Measurements from ENCODE around the gene RPS21. TPM values are rescaled to one million over a fixed set of nuclear protein-coding genes. Genes with fewer than 3 reads are reported as not detected.

The RPS21 gene
- total and polyA plus RNA-seq, 2 of the 13 experiments (the other 11 are each of a cell fraction or from before 2014, with no cell fraction given) = 2,647 to 11,063 TPM

GRCh38 chr20:62370807-62371587, 15.9 kb upstream of the RPS21 start (continued):
- 0 out of 2 replicates have a peak, but pooled peaks have one; percentile 43 for TF ChIP-seq E2F2 (CRISPR knock-in tag; IDR thresholded peaks at IDR 0.05; ENCODE audit: borderline replicate concordance)
- no peak for TF ChIP-seq PRDM15 (CRISPR knock-in tag; IDR thresholded peaks at IDR 0.05)
- TF ChIP-seq ZSCAN25 (CRISPR knock-in tag; IDR thresholded peaks at IDR 0.05) = no peak; the same call in 1 of the 2 replicates
- no peak for TF ChIP-seq TCF12 (IDR thresholded peaks at IDR 0.05)
- 0 out of 2 replicates have a peak, but pooled peaks have one; percentile 25 for TF ChIP-seq TCF12 (CRISPR knock-in tag; IDR thresholded peaks at IDR 0.05)
- no peak for TF ChIP-seq CENPX (CRISPR knock-in tag; IDR thresholded peaks at IDR 0.05)
- TF ChIP-seq ZNF580 (CRISPR knock-in tag; IDR thresholded peaks at IDR 0.05; ENCODE audit: borderline replicate concordance, low read depth) = peak; percentile 84; the same call in 1 of the 2 replicates
- no peak; the same call in none of the 2 replicates for TF ChIP-seq ZNF547 (CRISPR knock-in tag; IDR thresholded peaks at IDR 0.05)
- TF ChIP-seq POGZ (CRISPR knock-in tag; IDR thresholded peaks at IDR 0.05) = no peak; the same call in none of the 2 replicates
- TF ChIP-seq GTF3A (CRISPR knock-in tag; conservative IDR thresholded peaks at IDR 0.05) = no peak
- TF ChIP-seq AGO2 (optimal IDR thresholded peaks at IDR 0.05; ENCODE audit: low read depth, low read length) = peak; percentile 96
- TF ChIP-seq MAFK (conservative IDR thresholded peaks at IDR 0.05 in 1 of 2, IDR thresholded peaks at IDR 0.05 in 1 of 2; ENCODE audit: low read length in 2 of 2) = no peak
- TF ChIP-seq, protein P1, sequence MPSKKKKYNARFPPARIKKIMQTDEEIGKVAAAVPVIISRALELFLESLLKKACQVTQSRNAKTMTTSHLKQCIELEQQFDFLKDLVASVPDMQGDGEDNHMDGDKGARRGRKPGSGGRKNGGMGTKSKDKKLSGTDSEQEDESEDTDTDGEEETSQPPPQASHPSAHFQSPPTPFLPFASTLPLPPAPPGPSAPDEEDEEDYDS (CRISPR knock-in tag; IDR thresholded peaks at IDR 0.05) = no peak
- no peak for TF ChIP-seq ELK4 (CRISPR knock-in tag; IDR thresholded peaks at IDR 0.05; ENCODE audit: borderline replicate concordance)
- peak; percentile 85; the same call in 1 of the 2 replicates for TF ChIP-seq ZNF136 (CRISPR knock-in tag; IDR thresholded peaks at IDR 0.05; ENCODE audit: low read depth)
- no peak for TF ChIP-seq SUZ12 (IDR thresholded peaks at IDR 0.05; ENCODE audit: low read depth, low read length)
- TF ChIP-seq U2AF1 (optimal IDR thresholded peaks at IDR 0.05; ENCODE audit: low read depth, low read length) = no peak
- TF ChIP-seq ZNF83 (CRISPR knock-in tag; IDR thresholded peaks at IDR 0.05; ENCODE audit: borderline replicate concordance) = 0 out of 2 replicates have a peak, but pooled peaks have one; percentile 68
- TF ChIP-seq NR2F6 (IDR thresholded peaks at IDR 0.05) = peak; percentile 66
- peak; percentile 82 for TF ChIP-seq NR2F6 (CRISPR knock-in tag; IDR thresholded peaks at IDR 0.05)
- TF ChIP-seq PLRG1 (conservative IDR thresholded peaks at IDR 0.05) = no peak
- TF ChIP-seq EHMT2 (IDR thresholded peaks at IDR 0.05; ENCODE audit: borderline replicate concordance, low read depth, low read length) = no peak
- TF ChIP-seq JARID2 (CRISPR knock-in tag; IDR thresholded peaks at IDR 0.05; ENCODE audit: insufficient replicate concordance) = no peak
- no peak for TF ChIP-seq ZNF614 (CRISPR knock-in tag; IDR thresholded peaks at IDR 0.05; ENCODE audit: borderline replicate concordance)

Data from HepG2 (cell line).